SK-N-SH treated with all-trans-retinoic acid at 6 μM for 48 hours (cell line): Measurements from ENCODE around the gene DNAJC4.

Experiments used
- ATAC-seq: fragments of 200-7000 bp; cut with Tn5 transposase; 3 replicates; pipeline ENCODE4 v1.9.1; 2020; ENCODE audit warnings: mild to moderate bottlenecking, moderate library complexity
- ARNTL ChIP-seq: fragments of 450-650 bp; formaldehyde crosslinking; IDR thresholded peaks from 2 replicates; pipeline ENCODE4 v1.5.0; 2020; ENCODE audit warnings: low read depth, mild to moderate bottlenecking, moderate library complexity, borderline replicate concordance
- BACH2 ChIP-seq: fragments of 250-450 bp; sonication (Bioruptor Pico); IDR thresholded peaks from 2 replicates; pipeline ENCODE4 v1.9.0; 2021; ENCODE audit warnings: mild to moderate bottlenecking, borderline replicate concordance
- CSDC2 ChIP-seq: fragments of 250-450 bp; sonication (Bioruptor Pico); IDR thresholded peaks from 2 replicates; pipeline ENCODE4 v1.5.0; 2020; ENCODE audit warnings: mild to moderate bottlenecking, moderate library complexity
- ESRRG ChIP-seq: fragments of 250-450 bp; sonication (Bioruptor Pico); IDR thresholded peaks from 2 replicates; pipeline ENCODE4 v1.6.1; 2021; ENCODE audit warnings: mild to moderate bottlenecking
- GLIS3 ChIP-seq: fragments of 250-450 bp; sonication (Bioruptor Pico); IDR thresholded peaks from 2 replicates; pipeline ENCODE4 v1.5.0; 2020; ENCODE audit warnings: mild to moderate bottlenecking, moderate library complexity
- ISL1 ChIP-seq: fragments of 250-450 bp; sonication (Bioruptor Pico); IDR thresholded peaks from 2 replicates; pipeline ENCODE4 v2.1.2; 2022; ENCODE audit warnings: mild to moderate bottlenecking, moderate library complexity
- OSR1 ChIP-seq: fragments of 250-450 bp; sonication (Bioruptor Pico); IDR thresholded peaks from 2 replicates; pipeline ENCODE4 v1.8.0; 2022; ENCODE audit warnings: moderate library complexity, mild to moderate bottlenecking, inconsistent platforms
- PPARA ChIP-seq: fragments of 250-450 bp; sonication (Bioruptor Pico); IDR thresholded peaks from 2 replicates; pipeline ENCODE4 v1.5.0; 2020; ENCODE audit warnings: mild to moderate bottlenecking, borderline replicate concordance
- RARB ChIP-seq: fragments of 250-450 bp; sonication (Bioruptor Pico); IDR thresholded peaks from 2 replicates; pipeline ENCODE4 v1.8.0; 2021; ENCODE audit warnings: mild to moderate bottlenecking, moderate library complexity
- SNAI2 ChIP-seq: fragments of 250-450 bp; sonication (Bioruptor Pico); IDR thresholded peaks from 2 replicates; pipeline ENCODE4 v1.5.0; 2020; ENCODE audit warnings: mild to moderate bottlenecking, moderate library complexity
- TCF4 ChIP-seq: fragments of 250-450 bp; sonication (Bioruptor Pico); IDR thresholded peaks from 2 replicates; pipeline ENCODE4 v1.8.0; 2021; ENCODE audit warnings: mild to moderate bottlenecking, moderate library complexity, borderline replicate concordance
- ZC3H10 ChIP-seq: fragments of 250-450 bp; sonication (Bioruptor Pico); IDR thresholded peaks from 2 replicates; pipeline ENCODE4 v1.5.1; 2021; ENCODE audit warnings: mild to moderate bottlenecking, moderate library complexity
- ZFP3 ChIP-seq: fragments of 250-450 bp; sonication (Bioruptor Pico); IDR thresholded peaks from 2 replicates; pipeline ENCODE4 v1.5.0; 2020; ENCODE audit warnings: mild to moderate bottlenecking, moderate library complexity
- ZNF70 ChIP-seq: fragments of 450-650 bp; formaldehyde crosslinking; IDR thresholded peaks from 2 replicates; pipeline ENCODE4 v1.5.0; 2020; ENCODE audit warnings: mild to moderate bottlenecking, moderate library complexity
- ZNF8 ChIP-seq: fragments of 450-650 bp; formaldehyde crosslinking; IDR thresholded peaks from 2 replicates; pipeline ENCODE4 v1.5.0; 2020; ENCODE audit warnings: mild to moderate bottlenecking, moderate library complexity
- TF ChIP-seq, protein P1 (sequence below): fragments of 250-450 bp; sonication (Bioruptor Pico); IDR thresholded peaks from 2 replicates; pipeline ENCODE4 v1.8.0; 2021; ENCODE audit warnings: low read depth, mild to moderate bottlenecking, moderate library complexity, borderline replicate concordance
- TF ChIP-seq, protein P2 (sequence below): fragments of 250-450 bp; sonication (Bioruptor Pico); IDR thresholded peaks from 2 replicates; pipeline ENCODE4 v1.5.1; 2020; ENCODE audit warnings: low read depth, mild to moderate bottlenecking, moderate library complexity
- TF ChIP-seq, protein P3 (sequence below): fragments of 250-450 bp; sonication (Bioruptor Pico); IDR thresholded peaks from 2 replicates; pipeline ENCODE4 v1.5.0; 2020; ENCODE audit warnings: mild to moderate bottlenecking, moderate library complexity

DNAJC4 gene

DNA sequence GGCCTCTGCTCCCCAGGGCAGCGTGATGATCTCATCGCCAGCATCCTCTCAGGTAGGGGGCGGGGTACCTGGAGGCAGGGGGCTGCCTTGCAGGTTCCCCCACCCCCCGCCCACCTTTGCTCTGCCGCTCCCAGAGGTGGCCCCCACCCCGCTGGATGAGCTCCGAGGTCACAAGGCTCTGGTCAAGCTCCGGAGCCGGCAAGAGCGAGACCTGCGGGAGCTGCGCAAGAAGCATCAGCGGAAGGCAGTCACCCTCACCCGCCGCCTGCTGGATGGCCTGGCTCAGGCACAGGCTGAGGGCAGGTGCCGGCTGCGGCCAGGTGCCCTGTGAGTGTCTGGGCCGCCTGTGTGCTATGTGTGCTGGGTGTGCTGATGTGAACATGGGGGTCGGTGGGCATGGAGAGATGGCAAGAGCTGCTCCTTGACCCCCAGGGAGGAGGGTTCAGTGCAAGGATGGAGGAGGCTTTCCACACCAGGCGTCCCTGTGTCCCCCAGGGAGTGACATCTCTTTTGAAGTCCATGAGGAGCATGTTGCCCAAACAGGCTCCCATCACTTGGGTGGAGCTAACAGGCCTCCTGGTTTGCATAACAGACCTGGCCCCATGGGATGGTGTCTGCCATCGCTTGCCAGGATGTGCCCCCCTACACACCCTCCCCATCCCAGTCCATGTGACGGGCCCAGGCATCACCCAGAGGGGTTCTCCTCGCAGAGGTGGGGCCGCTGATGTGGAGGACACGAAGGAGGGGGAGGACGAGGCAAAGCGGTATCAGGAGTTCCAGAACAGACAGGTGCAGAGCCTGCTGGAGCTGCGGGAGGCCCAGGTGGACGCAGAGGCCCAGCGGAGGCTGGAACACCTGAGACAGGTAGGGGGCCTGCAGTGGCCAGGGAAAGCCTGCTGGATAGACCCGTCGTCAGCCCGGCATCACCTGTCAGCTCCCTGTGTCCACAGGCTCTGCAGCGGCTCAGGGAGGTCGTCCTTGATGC, 35.1 kb downstream of the DNAJC4 start:
- ATAC-seq = no peak

DNA sequence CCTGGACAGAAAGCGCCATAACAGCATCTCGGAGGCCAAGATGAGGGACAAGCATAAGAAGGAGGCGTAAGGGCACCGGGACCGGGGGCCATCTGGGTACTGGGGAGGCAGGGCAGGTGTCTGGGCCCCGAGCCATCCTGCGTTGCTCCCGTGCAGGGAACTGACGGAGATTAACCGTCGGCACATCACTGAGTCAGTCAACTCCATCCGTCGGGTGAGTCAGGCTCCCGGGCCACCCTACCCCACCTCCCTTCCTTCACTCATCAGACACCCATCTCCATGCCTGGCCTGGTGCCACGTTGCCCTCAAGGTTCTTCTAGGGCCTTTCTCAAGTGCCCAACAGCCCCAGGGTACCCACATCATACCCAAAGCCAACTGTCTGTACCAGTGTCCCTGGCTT, 36.0 kb downstream of the DNAJC4 start:
- ATAC-seq = no peak
- no peak for TF ChIP-seq BACH2 (CRISPR knock-in tag)
- TF ChIP-seq, protein P1, sequence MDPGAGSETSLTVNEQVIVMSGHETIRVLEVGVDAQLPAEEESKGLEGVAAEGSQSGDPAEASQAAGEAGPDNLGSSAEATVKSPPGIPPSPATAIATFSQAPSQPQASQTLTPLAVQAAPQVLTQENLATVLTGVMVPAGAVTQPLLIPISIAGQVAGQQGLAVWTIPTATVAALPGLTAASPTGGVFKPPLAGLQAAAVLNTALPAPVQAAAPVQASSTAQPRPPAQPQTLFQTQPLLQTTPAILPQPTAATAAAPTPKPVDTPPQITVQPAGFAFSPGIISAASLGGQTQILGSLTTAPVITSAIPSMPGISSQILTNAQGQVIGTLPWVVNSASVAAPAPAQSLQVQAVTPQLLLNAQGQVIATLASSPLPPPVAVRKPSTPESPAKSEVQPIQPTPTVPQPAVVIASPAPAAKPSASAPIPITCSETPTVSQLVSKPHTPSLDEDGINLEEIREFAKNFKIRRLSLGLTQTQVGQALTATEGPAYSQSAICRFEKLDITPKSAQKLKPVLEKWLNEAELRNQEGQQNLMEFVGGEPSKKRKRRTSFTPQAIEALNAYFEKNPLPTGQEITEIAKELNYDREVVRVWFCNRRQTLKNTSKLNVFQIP (CRISPR knock-in tag) = no peak
- TF ChIP-seq ZC3H10 (CRISPR knock-in tag) = no peak

More for the DNA sequence above, 35.1 kb downstream of the DNAJC4 start:
- no peak for TF ChIP-seq SNAI2 (CRISPR knock-in tag)
- no peak for TF ChIP-seq GLIS3
- TF ChIP-seq, protein P1 (CRISPR knock-in tag) = no peak

DNA sequence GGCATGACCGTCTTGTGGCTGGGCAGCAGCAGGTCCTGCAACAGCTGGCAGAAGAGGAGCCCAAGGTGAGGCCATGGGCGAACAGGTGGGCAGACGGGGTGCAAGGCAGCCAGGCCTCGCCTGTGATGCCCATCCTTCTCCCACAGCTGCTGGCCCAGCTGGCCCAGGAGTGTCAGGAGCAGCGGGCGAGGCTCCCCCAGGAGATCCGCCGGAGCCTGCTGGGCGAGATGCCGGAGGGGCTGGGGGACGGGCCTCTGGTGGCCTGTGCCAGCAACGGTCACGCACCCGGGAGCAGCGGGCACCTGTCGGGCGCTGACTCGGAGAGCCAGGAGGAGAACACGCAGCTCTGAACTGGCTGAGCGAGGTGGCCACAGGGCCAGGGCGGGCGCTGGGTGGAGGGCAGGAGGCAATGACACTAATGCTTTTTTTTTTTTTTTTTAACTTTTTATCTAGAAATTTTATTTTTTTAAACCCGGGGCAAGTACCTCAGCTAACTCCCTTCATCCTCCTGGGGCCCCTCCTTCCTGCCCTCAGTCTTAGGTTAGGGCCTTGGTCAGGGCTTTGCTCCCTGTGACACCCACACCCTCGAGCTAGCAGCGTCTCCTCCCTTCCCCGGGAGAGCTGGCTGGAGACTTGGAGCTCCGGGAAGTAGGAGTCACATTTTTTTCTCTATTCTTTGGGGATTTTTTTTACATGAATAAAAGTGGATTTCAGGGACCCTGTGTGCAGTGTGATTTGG, 37.0 kb downstream of the DNAJC4 start:
- no peak for TF ChIP-seq OSR1 (CRISPR knock-in tag)
- no peak for TF ChIP-seq ZNF8
- TF ChIP-seq ZC3H10 (CRISPR knock-in tag) = no peak
- no peak for TF ChIP-seq BACH2 (CRISPR knock-in tag)
- TF ChIP-seq ARNTL (CRISPR knock-in tag) = no peak
- TF ChIP-seq ISL1 (CRISPR knock-in tag) = no peak
- TF ChIP-seq, protein P2, sequence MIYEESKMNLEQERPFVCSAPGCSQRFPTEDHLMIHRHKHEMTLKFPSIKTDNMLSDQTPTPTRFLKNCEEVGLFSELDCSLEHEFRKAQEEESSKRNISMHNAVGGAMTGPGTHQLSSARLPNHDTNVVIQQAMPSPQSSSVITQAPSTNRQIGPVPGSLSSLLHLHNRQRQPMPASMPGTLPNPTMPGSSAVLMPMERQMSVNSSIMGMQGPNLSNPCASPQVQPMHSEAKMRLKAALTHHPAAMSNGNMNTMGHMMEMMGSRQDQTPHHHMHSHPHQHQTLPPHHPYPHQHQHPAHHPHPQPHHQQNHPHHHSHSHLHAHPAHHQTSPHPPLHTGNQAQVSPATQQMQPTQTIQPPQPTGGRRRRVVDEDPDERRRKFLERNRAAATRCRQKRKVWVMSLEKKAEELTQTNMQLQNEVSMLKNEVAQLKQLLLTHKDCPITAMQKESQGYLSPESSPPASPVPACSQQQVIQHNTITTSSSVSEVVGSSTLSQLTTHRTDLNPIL (CRISPR knock-in tag) = no peak
- ATAC-seq = no peak

DNA sequence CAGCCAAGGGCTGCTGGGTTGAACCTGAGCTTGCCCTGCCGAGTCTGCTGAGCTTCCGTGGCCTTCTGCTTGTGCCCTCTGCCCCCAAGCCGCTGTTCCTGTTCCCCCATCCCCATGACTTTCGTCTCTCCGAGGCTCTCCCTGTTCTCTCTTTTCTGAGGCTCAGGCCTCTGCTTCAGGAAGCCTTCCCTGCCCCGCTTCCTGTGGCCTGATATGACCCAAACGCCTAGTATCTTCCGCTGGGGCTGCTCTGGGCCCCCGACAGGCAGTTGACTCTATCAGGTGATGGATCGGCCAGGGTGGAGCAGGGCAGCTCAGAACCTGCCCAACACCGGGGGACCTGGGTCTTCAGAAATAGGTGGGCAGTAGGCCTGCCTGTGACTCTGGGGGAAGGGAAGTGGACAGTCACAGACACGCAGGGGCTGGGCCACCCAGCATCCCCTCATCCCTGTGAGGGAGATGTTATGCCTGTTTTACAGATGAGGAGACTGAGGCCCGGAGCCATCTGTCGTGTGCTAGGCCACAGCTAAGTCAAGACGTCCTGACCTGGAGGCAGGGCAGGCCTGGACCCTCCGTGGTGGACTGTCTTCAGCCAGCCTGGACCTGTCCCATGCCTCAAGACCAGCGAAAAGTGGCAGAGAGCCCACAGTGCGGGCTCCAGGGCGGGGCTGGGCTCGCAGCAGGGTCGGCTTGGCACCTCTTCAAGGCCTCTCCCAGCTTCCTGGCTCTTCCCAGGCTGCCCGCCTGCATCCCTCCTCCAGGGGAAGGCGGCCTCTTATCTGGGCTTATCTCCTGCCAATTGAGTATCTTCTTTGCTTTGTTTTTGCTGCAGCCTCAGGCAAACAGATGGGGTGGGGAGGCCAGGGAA, 37.9 kb downstream of the DNAJC4 start:
- ATAC-seq = peak; percentile 7
- TF ChIP-seq GLIS3 = no peak
- 0 out of 2 replicates have a peak, but pooled peaks have one; percentile 19 for TF ChIP-seq PPARA (CRISPR knock-in tag)
- TF ChIP-seq ARNTL (CRISPR knock-in tag) = no peak
- TF ChIP-seq ESRRG (CRISPR knock-in tag) = no peak
- no peak for TF ChIP-seq RARB (CRISPR knock-in tag)
- TF ChIP-seq ZNF70 (CRISPR knock-in tag) = no peak
- TF ChIP-seq CSDC2 (CRISPR knock-in tag) = 0 out of 2 replicates have a peak, but pooled peaks have one; percentile 14
- 0 out of 2 replicates have a peak, but pooled peaks have one; percentile 29 for TF ChIP-seq ZFP3 (CRISPR knock-in tag)
- TF ChIP-seq, protein P3, sequence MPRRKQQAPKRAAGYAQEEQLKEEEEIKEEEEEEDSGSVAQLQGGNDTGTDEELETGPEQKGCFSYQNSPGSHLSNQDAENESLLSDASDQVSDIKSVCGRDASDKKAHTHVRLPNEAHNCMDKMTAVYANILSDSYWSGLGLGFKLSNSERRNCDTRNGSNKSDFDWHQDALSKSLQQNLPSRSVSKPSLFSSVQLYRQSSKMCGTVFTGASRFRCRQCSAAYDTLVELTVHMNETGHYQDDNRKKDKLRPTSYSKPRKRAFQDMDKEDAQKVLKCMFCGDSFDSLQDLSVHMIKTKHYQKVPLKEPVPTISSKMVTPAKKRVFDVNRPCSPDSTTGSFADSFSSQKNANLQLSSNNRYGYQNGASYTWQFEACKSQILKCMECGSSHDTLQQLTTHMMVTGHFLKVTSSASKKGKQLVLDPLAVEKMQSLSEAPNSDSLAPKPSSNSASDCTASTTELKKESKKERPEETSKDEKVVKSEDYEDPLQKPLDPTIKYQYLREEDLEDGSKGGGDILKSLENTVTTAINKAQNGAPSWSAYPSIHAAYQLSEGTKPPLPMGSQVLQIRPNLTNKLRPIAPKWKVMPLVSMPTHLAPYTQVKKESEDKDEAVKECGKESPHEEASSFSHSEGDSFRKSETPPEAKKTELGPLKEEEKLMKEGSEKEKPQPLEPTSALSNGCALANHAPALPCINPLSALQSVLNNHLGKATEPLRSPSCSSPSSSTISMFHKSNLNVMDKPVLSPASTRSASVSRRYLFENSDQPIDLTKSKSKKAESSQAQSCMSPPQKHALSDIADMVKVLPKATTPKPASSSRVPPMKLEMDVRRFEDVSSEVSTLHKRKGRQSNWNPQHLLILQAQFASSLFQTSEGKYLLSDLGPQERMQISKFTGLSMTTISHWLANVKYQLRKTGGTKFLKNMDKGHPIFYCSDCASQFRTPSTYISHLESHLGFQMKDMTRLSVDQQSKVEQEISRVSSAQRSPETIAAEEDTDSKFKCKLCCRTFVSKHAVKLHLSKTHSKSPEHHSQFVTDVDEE (CRISPR knock-in tag) = no peak
- TF ChIP-seq TCF4 (CRISPR knock-in tag) = 0 out of 2 replicates have a peak, but pooled peaks have one; percentile 40
